ENCODE measurements around the gene LAG3. TPM values are rescaled to one million over a fixed set of nuclear protein-coding genes. Genes with fewer than 3 reads are reported as not detected.
"Not testable (repeated sequence)": the region's sequence is repeated elsewhere in the genome, so short reads cannot be mapped to it uniquely, and the experiment has no call there.

LAG3 gene
- 0.49 TPM for total RNA-seq

DNA sequence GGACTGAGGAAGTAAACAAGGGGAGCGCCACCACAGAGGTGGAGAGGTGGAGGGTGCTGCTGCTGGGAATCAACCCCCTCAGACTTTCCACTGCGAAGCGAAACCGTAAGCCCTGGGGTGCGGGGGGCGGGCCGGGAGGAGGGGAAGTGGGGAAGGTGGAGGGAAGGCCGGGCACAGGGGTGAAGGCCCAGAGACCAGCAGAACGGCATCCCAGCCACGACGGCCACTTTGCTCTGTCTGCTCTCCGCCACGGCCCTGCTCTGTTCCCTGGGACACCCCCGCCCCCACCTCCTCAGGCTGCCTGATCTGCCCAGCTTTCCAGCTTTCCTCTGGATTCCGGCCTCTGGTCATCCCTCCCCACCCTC is at the start of gene LAG3:
TSS of gene LAG3 (plus strand) at position 190 of the 365 bp plus-strand sequence. CDS start 333 bp downstream, outside the sequence.
- no peak for DNase-seq

DNA sequence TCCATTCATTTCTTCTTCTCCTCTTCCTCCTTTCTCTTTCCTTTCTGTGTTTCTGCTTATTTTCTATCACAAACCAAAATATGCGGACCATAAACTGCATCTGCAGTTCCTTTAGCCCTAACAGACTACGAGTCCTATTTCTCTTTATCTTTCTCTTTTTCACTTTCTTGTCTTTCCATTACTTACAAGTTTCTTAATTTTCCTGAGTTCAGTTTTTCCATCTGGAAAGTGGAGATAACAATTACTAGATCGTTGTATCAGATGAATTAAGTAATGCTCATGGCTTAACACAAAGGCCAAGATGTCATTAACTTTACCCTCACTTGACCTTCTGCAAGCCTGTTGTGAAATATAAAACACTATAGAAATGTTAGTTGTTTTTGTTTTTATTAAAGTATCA is 49.5 kb upstream of the LAG3 start:
- DNase-seq, result no peak

- peak; percentile 97 for DNase-seq
These were observed 48.5 kb upstream of the LAG3 start, which contains the start of gene COPS7A for GRCh38 chr12:6723607-6724408. Gene COPS7A (plus strand): TSS chr12:6724046. CDS start chr12:6724657, 611 bp downstream.

GRCh38 chr12:6724409-6724797 is 47.9 kb upstream of the LAG3 start:
- no peak for DNase-seq

DNA sequence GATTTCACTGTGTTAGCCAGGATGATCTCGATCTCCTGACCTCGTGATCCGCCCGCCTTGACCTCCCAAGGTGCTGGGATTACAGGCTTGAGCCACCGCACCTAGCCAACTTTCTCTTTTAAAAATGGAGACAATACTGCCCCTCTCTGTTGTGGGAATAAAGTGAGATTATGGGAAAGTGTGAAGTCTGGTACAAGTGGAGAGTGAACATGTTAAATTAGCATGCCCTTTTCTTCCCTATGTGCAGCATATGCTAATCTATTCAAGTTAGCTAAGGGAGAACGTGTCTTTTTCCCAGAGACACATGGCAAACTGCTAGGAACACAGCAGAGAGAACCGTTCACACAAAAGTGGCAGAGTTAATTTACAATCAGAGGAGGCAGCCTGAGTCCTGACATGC is 47.0 kb upstream of the LAG3 start:
- DNase-seq, result no peak

DNA sequence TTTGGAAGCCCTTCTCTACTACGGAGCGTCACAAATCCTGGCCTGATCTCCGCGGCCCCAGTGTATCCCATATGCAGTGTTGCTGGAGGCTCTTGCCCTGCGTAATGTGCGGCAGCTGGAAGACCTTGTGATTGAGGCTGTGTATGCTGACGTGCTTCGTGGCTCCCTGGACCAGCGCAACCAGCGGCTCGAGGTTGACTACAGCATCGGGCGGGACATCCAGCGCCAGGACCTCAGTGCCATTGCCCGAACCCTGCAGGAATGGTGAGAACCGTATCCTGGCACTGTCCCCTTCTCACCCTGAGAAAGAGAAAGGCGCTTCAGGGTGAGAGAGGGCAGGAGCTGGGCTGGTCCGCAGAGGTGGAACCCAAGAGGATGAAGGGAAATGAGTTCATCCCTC is 43.1 kb upstream of the LAG3 start:
- no peak for DNase-seq

DNA sequence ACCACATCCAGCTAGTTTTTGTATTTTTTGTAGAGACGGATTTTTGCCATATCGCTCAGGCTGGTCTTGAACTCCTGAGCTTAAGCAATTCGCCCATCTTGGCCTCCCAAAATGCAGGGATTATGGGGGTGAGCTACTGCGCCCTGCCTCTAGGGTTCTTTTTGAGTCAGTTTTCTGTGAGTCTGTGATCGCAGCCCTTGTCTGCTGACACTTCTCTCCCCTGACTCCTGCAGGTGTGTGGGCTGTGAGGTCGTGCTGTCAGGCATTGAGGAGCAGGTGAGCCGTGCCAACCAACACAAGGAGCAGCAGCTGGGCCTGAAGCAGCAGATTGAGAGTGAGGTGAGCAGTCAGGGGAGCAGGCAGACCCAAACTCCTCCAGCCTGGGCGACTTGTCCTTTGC is 42.2 kb upstream of the LAG3 start:
- DNase-seq, result no peak

- no peak for DNase-seq
These were observed 37.6 kb upstream of the LAG3 start for GRCh38 chr12:6734506-6735387.

DNA sequence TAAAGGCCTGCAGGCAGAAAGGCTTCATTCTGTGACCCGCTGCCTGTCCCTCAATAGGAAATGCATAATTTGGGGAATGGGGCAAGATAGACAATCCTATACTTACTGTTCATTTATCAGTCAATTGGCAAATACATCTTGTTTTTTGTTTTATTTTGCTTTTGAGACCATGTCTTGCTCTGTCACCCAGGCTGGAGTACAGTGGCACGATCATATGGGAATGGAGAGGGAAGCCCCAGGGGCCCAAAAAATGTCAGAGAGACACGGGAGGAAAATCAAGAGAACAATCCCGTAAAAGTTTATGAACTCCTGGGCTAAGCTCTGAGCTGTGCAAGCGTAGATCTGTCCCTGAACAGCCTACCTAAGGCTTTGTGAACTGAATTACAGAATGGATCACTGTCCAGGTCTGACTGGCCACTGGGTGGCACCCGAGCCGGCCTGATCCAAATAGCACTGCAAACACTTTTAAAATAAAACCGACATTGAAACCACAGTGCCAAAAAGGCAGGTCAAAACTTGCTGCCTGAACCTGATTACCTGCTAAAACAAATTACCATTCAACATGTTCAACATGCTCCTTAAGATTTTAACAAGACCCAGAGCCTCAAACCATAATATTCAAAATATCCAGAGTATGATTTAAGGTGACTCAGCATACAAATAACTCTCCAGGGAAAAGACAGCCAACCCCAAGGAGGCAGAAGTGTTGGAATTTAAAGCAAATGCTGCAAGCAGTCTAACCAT is 36.7 kb upstream of the LAG3 start:
- peak; percentile 16 for DNase-seq

DNA sequence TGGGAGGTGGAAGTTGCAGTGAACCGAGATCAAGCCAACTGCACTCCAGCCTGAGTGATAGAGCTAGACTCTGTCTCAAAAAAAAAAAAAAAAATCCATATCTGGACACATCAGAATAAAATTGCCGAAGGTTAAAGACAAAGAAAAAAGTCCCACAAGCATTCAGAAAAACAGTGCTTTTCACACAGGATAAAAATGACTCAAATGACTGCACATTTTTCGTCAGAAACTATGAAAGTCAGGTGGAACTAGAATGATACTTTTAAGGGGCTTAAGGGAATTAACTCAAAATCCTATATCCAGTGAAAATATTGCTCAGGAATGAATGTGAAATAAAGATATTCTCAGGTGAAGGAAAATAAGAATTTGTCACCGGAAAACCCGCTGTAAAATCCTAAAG is 35.6 kb upstream of the LAG3 start:
- no peak for DNase-seq

DNA sequence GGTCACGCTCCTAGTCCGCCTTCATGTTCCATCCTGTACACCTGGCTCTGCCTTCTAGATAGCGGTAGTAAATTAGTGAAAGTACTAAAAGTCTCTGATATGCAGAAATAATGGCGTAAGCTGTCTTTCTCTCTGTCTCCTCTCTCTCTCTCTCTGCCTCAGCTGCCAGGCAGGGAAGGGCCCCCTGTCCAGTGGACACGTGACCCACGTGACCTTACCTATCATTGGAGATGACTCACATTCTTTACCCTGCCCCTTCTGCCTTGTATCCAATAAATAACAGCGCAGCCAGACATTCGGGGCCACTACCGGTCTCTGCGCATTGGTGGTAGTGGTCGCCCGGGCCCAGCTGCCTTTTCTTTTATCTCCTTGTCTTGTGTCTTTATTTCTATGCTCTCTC is 30.2 kb upstream of the LAG3 start:
- not testable (repeated sequence) for DNase-seq

GRCh38 chr12:6742834-6743233 is 29.5 kb upstream of the LAG3 start:
- no peak for DNase-seq

GRCh38 chr12:6743300-6743699 is 29.0 kb upstream of the LAG3 start:
- not testable (repeated sequence) for DNase-seq

DNA sequence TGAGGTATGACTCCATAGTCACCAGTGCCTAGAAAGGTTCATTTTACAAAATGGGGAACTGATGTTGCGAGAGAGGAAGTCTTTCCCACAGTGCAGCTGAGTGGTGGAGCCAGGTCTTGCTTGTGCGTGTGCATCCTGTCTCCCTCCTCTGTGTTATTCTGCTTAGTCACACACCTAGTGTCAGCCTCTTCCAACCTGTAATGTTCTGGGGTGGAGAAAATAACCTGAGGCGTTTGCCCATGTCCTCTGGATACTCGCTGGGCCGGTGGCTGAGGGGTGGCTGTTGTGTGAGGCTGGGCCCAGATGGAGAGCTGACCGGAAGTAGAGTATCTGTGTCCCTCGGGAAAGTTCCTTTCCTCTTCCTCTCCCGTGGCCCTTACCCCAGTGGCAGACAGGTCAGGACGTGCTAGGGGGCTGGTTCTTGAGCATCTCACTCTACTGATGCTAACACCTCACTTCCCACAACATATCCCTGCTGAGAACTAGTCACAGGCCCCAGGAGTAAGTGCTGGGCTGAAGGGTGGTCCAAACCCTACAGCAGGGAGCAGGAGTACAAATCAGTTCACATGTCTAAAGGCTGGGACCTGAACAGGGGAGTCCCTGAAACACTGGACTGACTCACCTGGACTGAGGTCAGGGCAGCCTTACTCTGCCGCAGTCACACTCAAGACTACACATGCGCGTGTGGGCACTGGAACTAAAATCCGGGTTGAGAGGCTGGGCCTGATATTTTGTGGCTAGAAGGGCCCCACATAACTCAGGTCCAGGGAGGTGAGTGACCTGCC is 26.4 kb upstream of the LAG3 start:
- no peak for DNase-seq

GRCh38 chr12:6747216-6747615 is 25.1 kb upstream of the LAG3 start:
- no peak for DNase-seq

DNA sequence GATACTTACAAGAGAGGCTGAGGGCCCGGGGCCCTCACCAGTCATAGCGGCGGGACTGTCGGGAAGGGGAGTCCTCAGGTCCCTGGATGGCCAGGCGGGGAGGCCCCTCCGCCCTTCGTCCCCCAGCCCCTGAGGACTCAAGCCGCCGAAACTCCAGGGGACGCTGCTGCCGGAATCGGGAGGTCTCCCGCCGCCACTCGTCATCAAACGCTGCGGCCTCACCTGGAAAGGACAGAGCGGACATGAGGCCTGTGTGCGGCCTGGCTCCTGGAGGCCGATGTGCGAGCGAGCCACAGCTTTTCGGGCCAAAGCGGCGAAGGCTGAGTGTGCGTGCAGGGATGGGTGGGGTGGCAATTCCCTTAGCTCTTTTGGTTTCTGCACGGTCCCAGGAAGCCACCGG is 23.6 kb upstream of the LAG3 start:
- DNase-seq, result no peak

DNA sequence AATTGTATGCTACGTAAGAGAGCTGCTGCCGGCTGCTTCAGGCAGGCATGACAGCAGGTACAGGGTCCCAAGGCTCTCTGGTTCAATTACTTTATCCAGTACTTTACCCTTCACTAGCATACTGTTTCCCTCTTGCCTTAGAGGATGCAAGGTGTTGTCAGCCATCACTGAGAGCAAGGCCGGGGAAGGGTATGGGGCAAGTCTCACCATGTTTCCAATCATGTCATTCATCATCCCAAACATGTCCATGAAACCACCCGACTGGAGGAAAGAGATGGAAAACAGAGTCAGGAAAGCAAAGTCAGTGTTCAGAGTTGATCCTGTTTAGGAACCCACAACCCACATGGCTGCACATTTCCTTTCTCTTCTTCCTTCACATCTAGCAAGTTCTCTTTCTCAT is 21.8 kb upstream of the LAG3 start:
- DNase-seq, result no peak

DNA sequence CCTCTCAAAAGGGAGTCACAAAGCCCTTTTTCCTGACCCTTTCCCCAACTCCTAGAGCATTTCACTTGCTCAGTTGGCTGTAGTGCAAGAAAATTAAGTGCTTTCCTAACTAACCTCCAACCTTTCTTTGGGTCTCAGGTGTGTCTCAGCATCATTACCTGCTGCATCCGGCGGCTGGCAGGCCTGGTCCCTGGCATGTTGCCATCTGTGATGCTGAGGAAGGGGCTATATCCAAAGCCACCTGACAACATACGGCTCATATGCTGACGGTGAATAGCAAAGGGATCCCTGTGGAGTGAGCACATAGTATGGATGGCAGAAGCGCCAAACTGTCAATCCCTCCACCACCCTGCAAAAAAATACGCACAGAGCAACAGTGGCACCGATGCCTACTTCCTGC is 20.6 kb upstream of the LAG3 start:
- no peak for DNase-seq

DNA sequence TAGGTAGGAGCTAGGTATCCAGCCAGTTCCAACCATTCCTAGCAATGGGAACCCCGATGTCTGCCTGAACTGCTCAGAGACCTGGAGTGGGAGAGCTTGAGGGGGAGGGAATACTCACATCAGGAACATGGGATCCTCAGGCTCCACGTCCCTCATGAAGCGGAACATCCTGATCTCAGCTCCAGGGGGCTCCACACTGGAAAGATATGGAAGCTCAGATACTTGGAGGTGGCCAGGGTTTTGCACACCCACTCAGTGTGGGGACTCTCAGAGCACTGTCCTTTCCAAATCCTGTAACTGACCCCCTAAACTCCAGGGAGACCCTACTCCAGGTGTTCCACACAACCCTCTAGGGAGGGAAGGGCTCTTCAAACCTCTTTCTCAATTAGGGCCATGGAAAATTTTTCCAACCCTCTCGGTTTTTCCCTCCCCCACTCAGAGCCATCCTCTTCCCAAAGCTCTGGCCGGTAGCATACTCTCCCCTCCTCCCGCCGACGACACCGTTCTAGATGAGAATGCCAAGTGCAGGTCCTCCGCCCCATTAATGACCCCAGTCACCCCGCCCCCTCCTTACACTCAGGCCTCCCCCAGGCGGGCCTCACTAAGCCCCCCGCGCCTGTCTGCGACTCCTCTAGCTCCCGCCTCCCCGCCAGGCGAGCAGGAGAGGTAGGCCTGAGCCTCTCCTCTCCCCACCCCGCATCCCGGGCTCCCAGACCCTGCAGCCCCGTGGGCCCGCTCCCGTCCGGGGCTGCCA is 20.0 kb upstream of the LAG3 start:
- DNase-seq, result peak; percentile 67

DNA sequence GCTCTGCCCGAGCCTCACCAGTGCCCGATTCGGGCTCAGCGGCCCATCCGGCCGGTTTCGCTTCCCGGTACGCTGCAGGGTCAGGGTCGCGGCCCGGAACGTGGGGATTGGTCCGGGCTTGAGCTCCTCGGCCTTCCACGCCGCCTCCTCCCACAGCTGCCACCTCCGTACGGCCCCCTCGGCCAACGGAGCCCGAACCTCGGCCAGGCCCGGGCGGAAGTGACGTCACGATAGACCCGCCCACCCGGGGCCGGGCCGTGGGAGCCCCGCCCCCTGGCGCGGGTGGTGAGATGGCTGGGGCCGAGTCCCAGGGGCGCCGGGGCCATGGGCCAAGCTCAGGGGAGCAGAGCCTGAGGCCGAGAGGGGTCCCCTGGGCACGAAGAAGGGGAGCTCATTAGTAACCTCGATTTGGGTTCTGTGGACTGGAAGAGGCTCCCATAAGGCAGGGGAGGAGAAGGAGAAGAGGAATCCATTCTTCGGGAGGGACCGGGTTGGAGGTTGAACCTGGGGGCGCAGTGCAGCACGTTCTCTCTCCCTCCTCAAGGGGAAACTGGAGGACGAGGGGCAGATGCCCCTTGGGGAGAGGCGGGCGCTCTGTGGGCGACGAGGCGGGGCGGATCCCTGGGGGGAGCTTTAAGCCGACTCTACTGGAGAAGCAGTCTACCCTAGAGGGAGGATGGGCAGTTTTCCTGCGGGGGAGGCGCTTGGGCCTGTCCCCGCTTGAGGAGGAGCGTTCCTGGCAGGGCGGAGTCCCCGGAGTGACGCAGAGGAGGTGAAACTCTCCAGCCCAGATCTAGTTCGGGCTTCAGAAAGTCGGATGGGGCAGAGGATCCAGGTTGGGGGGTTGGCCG is 19.2 kb upstream of the LAG3 start, which contains the start of gene MLF2:
TSS of gene MLF2 (minus strand) at position 221 of the 851 bp plus-strand sequence. CDS start 807 bp downstream, outside the sequence.
- peak; percentile 99 for DNase-seq

All from skin of body (tissue), 2 donors.